GM10266 (cell line): ENCODE measurements around the gene SLC9A5.

Experiments used
- DNase-seq: peaks from one replicate; pipeline ENCODE4 v3.0.0; 2012; ENCODE audit errors: extremely low spot score
- CTCF ChIP-seq: IDR thresholded peaks from 2 replicates; pipeline ENCODE4 v1.5.1; 2012; ENCODE audit warnings: mild to moderate bottlenecking, low read depth; ENCODE audit not compliant: control insufficient read depth, insufficient read depth; ENCODE audit errors: missing control alignments

The SLC9A5 gene

GRCh38 chr16:67286441-67287235 is 37.9 kb downstream of the SLC9A5 start:
- no peak for DNase-seq
- TF ChIP-seq CTCF, result no peak

GRCh38 chr16:67287960-67288359 is 39.2 kb downstream of the SLC9A5 start:
- DNase-seq, result no peak
- no peak for TF ChIP-seq CTCF

GRCh38 chr16:67291461-67291860 is 42.7 kb downstream of the SLC9A5 start:
- DNase-seq, result no peak
- TF ChIP-seq CTCF, result no peak

- no peak for DNase-seq
- TF ChIP-seq CTCF, result no peak
Observed at GRCh38 chr16:67294171-67294757, 45.5 kb downstream of the SLC9A5 start.

- DNase-seq, result no peak
- TF ChIP-seq CTCF, result no peak
Observed at GRCh38 chr16:67294938-67295361, 46.2 kb downstream of the SLC9A5 start.

GRCh38 chr16:67296420-67296819 is 47.6 kb downstream of the SLC9A5 start:
- no peak for DNase-seq
- TF ChIP-seq CTCF, result no peak

GRCh38 chr16:67298277-67298676 is 49.5 kb downstream of the SLC9A5 start:
- TF ChIP-seq CTCF, result no peak
- DNase-seq, result no peak
